IPS-18c (cell line): Measurements from ENCODE around the gene NEDD4L.
"Not testable (repeated sequence)": the region's sequence is repeated elsewhere in the genome, so short reads cannot be mapped to it uniquely, and the experiment has no call there.

Experiments
- H3K4me3 ChIP-seq: 2 replicates; pipeline ENCODE4 v1.7.0; 2013; ENCODE audit warnings: low read depth, mild to moderate bottlenecking, low read length, moderate library complexity; ENCODE audit not compliant: insufficient read depth
- H3K9me3 ChIP-seq: one replicate; pipeline ENCODE4 v1.6.1; 2013; ENCODE audit warnings: mild to moderate bottlenecking, low read length, moderate library complexity; ENCODE audit not compliant: control insufficient read depth, insufficient read depth

NEDD4L gene

DNA sequence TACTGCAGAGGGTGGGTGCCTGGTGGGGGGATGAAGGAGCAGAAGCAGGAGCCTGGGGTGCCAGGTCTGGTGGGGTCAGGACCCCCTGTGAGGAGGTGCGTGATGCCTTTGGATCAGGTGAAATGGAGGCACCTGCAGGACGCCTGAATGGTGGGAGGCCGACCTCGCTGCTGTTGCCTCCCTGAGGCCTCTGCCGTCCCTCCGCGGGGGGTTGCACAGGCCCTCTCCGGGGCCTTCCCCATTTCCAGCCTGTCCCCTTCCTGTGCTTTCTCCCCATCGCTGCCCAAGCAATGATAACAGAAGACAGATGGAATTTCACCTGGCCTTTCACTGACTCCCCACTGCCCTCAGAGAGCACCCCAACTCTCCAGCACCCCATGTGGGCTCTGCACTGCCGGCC lies 325.6 kb downstream of the NEDD4L start:
- Histone ChIP-seq H3K9me3 (no peaks in the 10 kb centered on the region), H3K4me3 (no peak overlapping the region)

DNA sequence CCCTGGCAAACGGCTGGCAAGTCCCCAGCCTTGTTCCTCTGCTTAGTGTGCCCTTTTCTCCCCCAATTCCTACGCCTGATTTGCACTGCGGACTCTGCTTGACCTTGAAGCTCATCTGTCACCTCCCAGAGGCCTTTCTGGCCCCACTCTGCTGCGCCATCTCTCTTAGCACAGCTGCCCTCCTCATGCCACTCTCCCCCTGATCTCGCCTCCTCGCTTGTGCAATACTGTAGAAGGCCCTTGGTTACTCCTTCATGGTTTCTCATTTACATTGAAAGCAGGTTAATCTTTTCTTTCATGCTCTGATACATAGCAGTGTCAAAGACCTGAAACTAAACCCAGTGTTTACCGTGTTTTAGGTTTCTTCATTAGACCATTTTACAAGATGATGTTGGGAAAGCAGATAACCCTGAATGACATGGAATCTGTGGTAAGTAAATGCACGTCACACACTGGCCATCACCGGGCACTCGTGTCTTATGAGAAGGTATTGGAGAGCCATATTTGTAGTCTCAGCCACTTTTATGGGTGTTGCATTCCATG lies 326.1 kb downstream of the NEDD4L start:
- Histone ChIP-seq H3K9me3 (no peaks in the 10 kb centered on the region), H3K4me3 (no peak overlapping the region)

GRCh38 chr18:58370612-58371011 lies 326.6 kb downstream of the NEDD4L start:
- Histone ChIP-seq H3K9me3 (no peaks in the 10 kb centered on the region), H3K4me3 (no peak overlapping the region)

GRCh38 chr18:58373481-58373880 lies 329.5 kb downstream of the NEDD4L start:
- Histone ChIP-seq H3K4me3 (no peak overlapping the region), H3K9me3 (no peaks in the 10 kb centered on the region)

GRCh38 chr18:58375051-58375450 lies 331.0 kb downstream of the NEDD4L start:
- Histone ChIP-seq H3K4me3 (no peak overlapping the region), H3K9me3 (no peaks in the 10 kb centered on the region)

DNA sequence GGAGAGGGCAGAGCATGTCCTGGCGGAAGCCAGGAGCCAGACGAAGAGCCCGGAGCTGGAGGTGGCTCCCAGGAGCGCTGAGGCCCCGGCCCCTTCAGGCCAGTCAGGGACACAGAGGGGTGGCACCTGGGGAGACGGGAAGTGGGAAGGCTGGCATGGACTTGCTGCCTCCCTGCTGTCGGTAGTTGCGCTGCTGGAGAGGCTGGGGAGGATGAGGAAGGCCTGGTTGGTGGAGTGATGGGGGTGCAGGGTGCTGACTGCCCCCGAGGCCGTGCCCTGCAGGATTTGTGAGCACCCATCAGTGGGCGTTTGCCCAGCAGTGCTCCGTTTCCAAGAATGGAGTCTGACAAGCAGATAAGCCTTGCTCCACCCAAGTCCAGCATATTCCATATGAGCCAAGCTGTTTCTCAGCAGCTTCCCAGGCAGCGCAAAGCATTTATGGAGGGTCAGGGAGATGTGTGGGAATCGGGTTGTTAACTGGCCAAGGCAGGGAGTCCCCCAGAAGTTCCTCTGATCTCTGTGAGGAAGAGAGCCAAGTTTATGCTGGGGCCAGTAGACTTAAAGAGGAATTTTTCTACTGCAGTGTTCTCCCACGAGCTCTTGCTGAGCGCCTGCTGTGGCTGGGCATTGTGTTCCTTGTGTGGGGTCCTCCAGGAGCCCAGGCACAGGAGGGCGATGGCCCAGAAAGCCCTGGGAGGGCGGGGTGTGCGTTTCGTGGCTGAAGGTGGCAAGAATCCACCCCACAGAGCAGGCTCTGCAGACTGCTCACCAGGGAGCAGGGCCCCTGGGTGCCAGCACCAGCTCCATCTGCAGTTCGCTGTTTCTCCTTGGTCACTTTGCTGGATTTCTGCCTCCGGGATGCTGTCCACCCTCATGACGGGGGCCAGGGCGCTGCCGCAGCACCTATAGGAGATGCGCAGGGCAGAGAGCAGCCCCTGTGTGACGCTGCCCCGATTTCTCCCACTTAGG lies 334.7 kb downstream of the NEDD4L start:
- no peak overlapping the region for H3K4me3 ChIP-seq
- H3K9me3 ChIP-seq: no peaks in the 10 kb centered on the region

DNA sequence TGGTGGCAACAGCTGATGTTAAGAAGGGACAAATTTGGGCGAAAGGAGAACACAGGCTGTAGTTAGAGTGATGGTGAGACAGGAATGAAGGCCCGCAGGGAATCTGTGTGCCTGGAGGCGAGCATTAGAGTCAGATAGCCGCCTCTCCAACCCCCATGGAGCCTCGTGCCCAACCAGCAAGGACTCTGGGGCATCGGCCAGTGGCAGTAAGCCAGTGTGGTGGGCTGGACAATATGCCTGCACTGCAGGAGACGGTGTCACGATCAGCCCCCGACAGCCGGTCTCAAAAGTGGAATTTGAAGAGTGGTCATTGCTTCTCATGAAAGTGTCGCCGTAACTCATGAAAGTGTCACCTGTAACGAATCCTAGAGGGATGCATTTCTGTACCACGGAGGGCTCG lies 335.4 kb downstream of the NEDD4L start:
- no peaks in the 10 kb centered on the region for H3K9me3 ChIP-seq

GRCh38 chr18:58380113-58380512 lies 336.1 kb downstream of the NEDD4L start:
- H3K4me3 ChIP-seq, H3K9me3 ChIP-seq: not testable (repeated sequence)

More for the DNA sequence above, 335.4 kb downstream of the NEDD4L start:
- no peak overlapping the region for H3K4me3 ChIP-seq

- no peaks in the 10 kb centered on the region for H3K9me3 ChIP-seq
- no peak overlapping the region for H3K4me3 ChIP-seq
These were observed 337.8 kb downstream of the NEDD4L start for GRCh38 chr18:58381676-58382411.

DNA sequence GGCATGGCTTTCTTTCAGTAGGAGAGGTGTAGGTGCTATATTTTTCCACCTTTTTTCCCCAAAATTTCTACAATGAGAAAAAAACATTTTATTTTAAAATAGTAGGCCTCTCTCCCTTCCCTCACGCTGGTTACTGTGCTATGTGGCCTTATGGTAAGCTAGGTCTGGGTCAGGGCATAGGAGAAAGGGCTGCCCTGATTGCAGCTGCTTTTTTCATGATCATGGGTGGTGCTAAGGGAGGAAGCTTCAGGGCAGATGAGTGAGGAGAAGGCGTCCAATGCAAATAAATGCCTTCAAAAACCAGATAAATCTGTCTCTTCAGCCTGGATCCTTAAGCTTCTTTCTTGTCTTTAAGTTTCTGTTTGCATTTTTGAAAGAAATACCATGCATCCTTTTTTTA lies 338.4 kb downstream of the NEDD4L start:
- Histone ChIP-seq H3K4me3 (no peak overlapping the region), H3K9me3 (no peaks in the 10 kb centered on the region)

GRCh38 chr18:58385472-58385871 lies 341.4 kb downstream of the NEDD4L start:
- no peak overlapping the region for H3K4me3 ChIP-seq
- H3K9me3 ChIP-seq: no peaks in the 10 kb centered on the region

- Histone ChIP-seq H3K9me3 (no peaks in the 10 kb centered on the region), H3K4me3 (no peak overlapping the region)
These were observed 342.8 kb downstream of the NEDD4L start for GRCh38 chr18:58386780-58387179.

DNA sequence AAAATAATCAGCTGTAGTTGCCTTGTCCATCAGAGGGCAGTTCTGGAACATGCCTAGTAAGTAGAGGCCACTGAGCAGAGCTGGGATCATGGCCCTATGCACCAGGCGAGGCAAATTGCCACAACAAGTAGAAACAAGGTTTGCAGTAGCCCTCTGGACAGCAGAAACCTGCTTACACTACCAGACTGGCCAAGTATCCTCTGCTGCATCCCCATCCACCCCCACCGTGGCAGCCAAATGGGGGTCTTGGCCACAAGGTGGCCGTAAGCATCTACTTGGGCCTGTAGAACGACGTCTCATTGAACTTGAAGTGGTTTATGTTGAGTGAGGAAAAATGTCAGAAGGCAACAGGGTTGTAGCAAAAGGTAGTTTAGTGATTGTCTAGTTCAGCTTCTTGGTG lies 343.7 kb downstream of the NEDD4L start:
- Histone ChIP-seq H3K9me3 (no peaks in the 10 kb centered on the region), H3K4me3 (no peak overlapping the region)

- no peaks in the 10 kb centered on the region for H3K9me3 ChIP-seq
- H3K4me3 ChIP-seq: no peak overlapping the region
These were observed 344.7 kb downstream of the NEDD4L start for GRCh38 chr18:58388736-58389135.

GRCh38 chr18:58389745-58390144 lies 345.7 kb downstream of the NEDD4L start:
- Histone ChIP-seq H3K4me3 (no peak overlapping the region), H3K9me3 (no peaks in the 10 kb centered on the region)

DNA sequence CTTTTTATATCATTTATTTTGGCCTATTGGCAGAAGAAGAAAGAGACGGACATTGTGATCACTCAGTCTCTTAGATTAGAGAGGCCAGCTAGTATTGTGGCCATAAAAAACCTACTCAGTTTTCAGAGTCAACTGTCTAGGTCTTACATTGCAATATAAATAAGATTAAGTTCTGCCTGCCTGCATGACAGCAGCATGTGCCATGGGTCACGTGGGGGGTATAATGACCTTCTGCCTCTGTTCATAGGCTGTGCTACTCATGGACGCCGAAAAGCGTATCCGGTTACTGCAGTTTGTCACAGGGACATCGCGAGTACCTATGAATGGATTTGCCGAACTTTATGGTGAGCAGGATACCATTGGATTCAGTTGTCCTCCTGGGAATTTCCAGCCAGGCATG lies 346.4 kb downstream of the NEDD4L start:
- no peak overlapping the region for H3K4me3 ChIP-seq
- H3K9me3 ChIP-seq: no peaks in the 10 kb centered on the region

DNA sequence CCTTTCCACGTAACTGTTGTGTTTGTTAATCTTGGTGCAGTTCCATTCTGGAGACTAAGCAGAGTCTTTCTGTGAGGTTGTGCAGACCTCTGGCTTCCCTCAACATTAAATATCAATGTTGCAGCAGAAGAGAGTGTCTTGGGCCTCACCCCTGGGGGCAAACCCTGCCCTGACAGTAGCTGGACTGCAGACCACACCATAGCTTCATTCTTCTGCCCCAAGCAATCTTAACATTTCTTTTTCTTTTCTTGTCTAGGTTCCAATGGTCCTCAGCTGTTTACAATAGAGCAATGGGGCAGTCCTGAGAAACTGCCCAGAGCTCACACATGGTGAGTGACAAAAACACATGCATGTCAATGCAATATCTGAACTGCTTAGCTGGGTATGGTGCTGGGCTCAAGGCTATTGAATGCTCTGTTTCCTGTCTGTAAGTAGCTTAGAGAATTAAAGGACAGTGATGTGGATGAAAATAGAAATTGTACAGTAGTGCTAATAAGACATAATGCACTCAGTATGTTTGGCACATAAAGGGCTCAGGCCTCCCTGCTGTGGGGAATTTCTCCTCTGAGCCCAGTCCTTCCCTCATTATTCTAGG lies 347.3 kb downstream of the NEDD4L start:
- no peak overlapping the region for H3K4me3 ChIP-seq
- H3K9me3 ChIP-seq: no peaks in the 10 kb centered on the region

DNA sequence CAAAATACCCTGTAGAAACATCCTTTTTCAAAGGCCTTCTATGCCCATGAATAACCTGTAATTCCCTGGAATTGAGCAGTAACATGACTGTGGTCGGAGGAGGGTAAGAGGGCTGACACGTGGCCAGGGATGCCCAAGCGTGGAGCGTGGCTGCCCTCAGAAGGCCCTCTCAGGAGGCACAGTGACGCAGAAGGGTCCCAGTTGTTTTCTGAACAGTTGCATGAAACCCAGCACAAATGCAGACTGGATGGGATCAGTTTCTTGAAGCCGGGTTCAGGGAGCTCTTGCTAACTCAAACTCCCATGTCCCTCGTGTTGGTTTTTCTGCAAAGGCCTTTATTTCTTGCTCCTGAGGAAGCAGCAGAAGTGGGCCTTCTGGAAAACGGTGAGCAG lies 347.9 kb downstream of the NEDD4L start:
- no peak overlapping the region for H3K4me3 ChIP-seq
- H3K9me3 ChIP-seq: no peaks in the 10 kb centered on the region
